Mesenchymal stem cell (in vitro differentiated cells and primary cell): ENCODE data around the gene TEAD1.

Experiments
- DNase-seq: peaks from one replicate; pipeline ENCODE4 v3.0.0-alpha.2; 2013
- H2AFZ ChIP-seq: one replicate; pipeline ENCODE4 v1.6.1; 2013; ENCODE audit warnings: low read depth, mild to moderate bottlenecking, control low read depth, inconsistent platforms, low read length, moderate library complexity
- H2AK5ac ChIP-seq: 2 replicates; pipeline ENCODE4 v1.6.1; 2013; ENCODE audit warnings: low read length, moderate library complexity, mild to moderate bottlenecking, inconsistent platforms; ENCODE audit not compliant: severe bottlenecking
- H2BK120ac ChIP-seq: one replicate; pipeline ENCODE4 v1.6.1; 2013; ENCODE audit warnings: low read depth, mild to moderate bottlenecking, inconsistent platforms, low read length, moderate library complexity
- H2BK12ac ChIP-seq, 2 experiments: one replicate each; pipeline ENCODE4 v1.6.1; 2013; ENCODE audit warnings: inconsistent platforms in 2 of 2, low read length in 2 of 2, mild to moderate bottlenecking in 2 of 2, moderate library complexity in 2 of 2, control low read depth in 1 of 2
- H2BK15ac ChIP-seq: one replicate; pipeline ENCODE4 v1.6.1; 2013; ENCODE audit warnings: mild to moderate bottlenecking, low read depth, inconsistent platforms; ENCODE audit not compliant: poor library complexity, severe bottlenecking
- H2BK5ac ChIP-seq: 2 replicates; pipeline ENCODE4 v1.6.1; 2013; ENCODE audit warnings: low read depth, mild to moderate bottlenecking, low read length, control low read depth, inconsistent platforms; ENCODE audit not compliant: poor library complexity, severe bottlenecking
- H3K14ac ChIP-seq, 2 experiments: one replicate each; pipeline ENCODE4 v1.6.1; 2013; ENCODE audit warnings: inconsistent platforms in 2 of 2, low read length in 2 of 2, control low read depth in 1 of 2, mild to moderate bottlenecking in 1 of 2, moderate library complexity in 1 of 2
- H3K18ac ChIP-seq, 2 experiments: one replicate each; pipeline ENCODE4 v1.6.1; 2013; ENCODE audit warnings: inconsistent platforms in 2 of 2, low read length in 2 of 2, control low read depth in 1 of 2, low read depth in 1 of 2, mild to moderate bottlenecking in 1 of 2
- H3K23ac ChIP-seq, 2 experiments: one replicate each; pipeline ENCODE4 v1.6.1; 2013; ENCODE audit warnings: inconsistent platforms in 2 of 2, low read length in 2 of 2, mild to moderate bottlenecking in 2 of 2, moderate library complexity in 2 of 2, control low read depth in 1 of 2
- H3K27ac ChIP-seq: 2 replicates; pipeline ENCODE4 v1.5.1; 2013; ENCODE audit warnings: mild to moderate bottlenecking, moderate library complexity, low read length, control low read depth, inconsistent platforms; ENCODE audit not compliant: poor library complexity, severe bottlenecking
- H3K27me3 ChIP-seq, 2 experiments: 2 replicates each; pipeline versions ENCODE4 v1.6.1 to v1.7.0; 2013; ENCODE audit warnings: low read length in 2 of 2, mild to moderate bottlenecking in 2 of 2, moderate library complexity in 2 of 2, control low read depth in 1 of 2, inconsistent platforms in 1 of 2; ENCODE audit not compliant: control insufficient read depth in 1 of 2, insufficient read depth in 1 of 2
- H3K36me3 ChIP-seq, 2 experiments: 2 replicates each; pipeline versions ENCODE4 v1.6.1 to v1.7.0; 2013; ENCODE audit warnings: low read length in 2 of 2, control low read depth in 1 of 2, inconsistent platforms in 1 of 2, low read depth in 1 of 2, mild to moderate bottlenecking in 1 of 2; ENCODE audit not compliant: insufficient read depth in 2 of 2, control insufficient read depth in 1 of 2
- H3K4ac ChIP-seq, 2 experiments: one replicate each; pipeline ENCODE4 v1.6.1; 2013; ENCODE audit warnings: inconsistent platforms in 2 of 2, low read length in 2 of 2, mild to moderate bottlenecking in 2 of 2, moderate library complexity in 2 of 2, control low read depth in 1 of 2, low read depth in 1 of 2
- H3K4me1 ChIP-seq: 2 replicates; pipeline ENCODE4 v1.6.1; 2013; ENCODE audit warnings: low read depth, low read length, control low read depth; ENCODE audit not compliant: control insufficient read depth, insufficient read depth
- H3K4me2 ChIP-seq: 2 replicates; pipeline ENCODE4 v1.6.1; 2013; ENCODE audit warnings: low read length, mild to moderate bottlenecking, inconsistent platforms; ENCODE audit not compliant: poor library complexity, severe bottlenecking
- H3K4me3 ChIP-seq, 2 experiments: 2 replicates each; pipeline versions ENCODE4 v1.5.1 to v1.7.0; 2013; ENCODE audit warnings: low read length in 2 of 2, mild to moderate bottlenecking in 2 of 2, control low read depth in 1 of 2, low read depth in 1 of 2; ENCODE audit not compliant: insufficient read depth in 1 of 2
- H3K79me1 ChIP-seq: replicated peaks from 2 replicates; pipeline ENCODE4 v1.6.1; 2013; ENCODE audit warnings: mild to moderate bottlenecking, control low read depth, low read length, inconsistent platforms; ENCODE audit not compliant: poor library complexity, severe bottlenecking
- H3K9ac ChIP-seq: 2 replicates; pipeline ENCODE4 v1.7.0; 2013; ENCODE audit warnings: mild to moderate bottlenecking, low read length, moderate library complexity
- H3K9me3 ChIP-seq: 2 replicates; pipeline ENCODE4 v1.7.0; 2013; ENCODE audit warnings: mild to moderate bottlenecking, low read length; ENCODE audit not compliant: control insufficient read depth
- H4K8ac ChIP-seq: one replicate; pipeline ENCODE4 v1.6.1; 2013; ENCODE audit warnings: inconsistent platforms, mild to moderate bottlenecking, low read length, moderate library complexity
- H4K91ac ChIP-seq: one replicate; pipeline ENCODE4 v1.6.1; 2013; ENCODE audit warnings: mild to moderate bottlenecking, low read length, inconsistent platforms
- WGBS: methylation state at CpG from one replicate; pipeline ENCODE4 v1.1.7; 2013; ENCODE audit warnings: mixed read lengths; 5-methylcytosine and 5-hydroxymethylcytosine counted together

TEAD1 gene

DNA sequence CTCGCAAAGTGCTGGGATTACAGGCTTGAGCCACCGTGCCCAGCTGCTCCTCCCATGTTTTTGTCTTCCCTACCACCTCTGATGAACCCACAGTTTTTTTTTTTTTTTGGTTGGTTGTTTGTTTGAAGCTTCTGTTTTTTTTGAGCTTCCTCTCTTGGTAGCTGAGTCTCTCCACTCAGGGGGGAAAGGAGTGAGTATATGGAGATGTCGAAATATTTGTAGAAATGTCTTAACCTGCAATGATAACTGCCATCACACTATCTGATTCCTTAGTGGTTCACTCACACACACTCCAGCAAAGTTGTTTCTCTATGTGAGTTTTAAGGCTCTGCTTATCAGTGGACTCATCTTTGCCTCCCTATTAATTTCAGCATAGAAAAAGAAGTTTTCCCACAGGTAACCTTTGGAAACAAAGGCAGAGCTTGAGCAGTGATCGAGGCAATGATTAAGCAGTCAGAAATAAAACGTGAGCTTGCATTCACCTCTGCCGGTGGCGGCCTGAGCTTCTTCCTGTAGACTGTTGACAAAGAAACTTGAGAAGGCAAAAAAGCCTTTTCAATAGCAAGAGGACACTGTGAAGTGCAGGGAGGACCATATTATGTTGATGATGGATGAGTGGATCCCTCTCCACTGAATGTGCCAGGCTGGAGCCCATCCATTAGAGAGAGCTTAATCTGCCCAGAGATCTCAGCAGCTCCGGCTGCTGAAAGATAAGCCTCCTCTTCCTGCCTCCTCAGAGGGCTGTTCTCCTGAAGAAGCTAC is 305.9 kb downstream of the TEAD1 start:
- Histone ChIP-seq H3K9me3 (peaks cover 4% of the 10 kb centered on the region), H3K18ac (no peak overlapping the region), H3K27me3 (peaks cover 0 to 36% of the 10 kb centered on the region in 2 experiments), H3K27ac (no peak overlapping the region), H3K4ac (no peak overlapping the region), H3K4me3 (no peak overlapping the region), H3K36me3 (no peaks in the 10 kb centered on the region), H3K23ac (no peak overlapping the region), H3K79me1 (no peaks in the 10 kb centered on the region), H3K4me2 (no peak overlapping the region), H2AK5ac (no peak overlapping the region), H2BK5ac (no peak overlapping the region), H2BK15ac (no peak overlapping the region), H4K91ac (no peak overlapping the region), H4K8ac (no peak overlapping the region), H2AFZ (no peak overlapping the region), H2BK12ac (no peak overlapping the region), H3K4me1 (peaks cover 4% of the 10 kb centered on the region), H3K9ac (no peak overlapping the region), H2BK120ac (no peak overlapping the region), H3K14ac (no peak overlapping the region)
- 59% methylated on average over 6 of the region's 8 CpGs for WGBS
- DNase-seq = no peak

DNA sequence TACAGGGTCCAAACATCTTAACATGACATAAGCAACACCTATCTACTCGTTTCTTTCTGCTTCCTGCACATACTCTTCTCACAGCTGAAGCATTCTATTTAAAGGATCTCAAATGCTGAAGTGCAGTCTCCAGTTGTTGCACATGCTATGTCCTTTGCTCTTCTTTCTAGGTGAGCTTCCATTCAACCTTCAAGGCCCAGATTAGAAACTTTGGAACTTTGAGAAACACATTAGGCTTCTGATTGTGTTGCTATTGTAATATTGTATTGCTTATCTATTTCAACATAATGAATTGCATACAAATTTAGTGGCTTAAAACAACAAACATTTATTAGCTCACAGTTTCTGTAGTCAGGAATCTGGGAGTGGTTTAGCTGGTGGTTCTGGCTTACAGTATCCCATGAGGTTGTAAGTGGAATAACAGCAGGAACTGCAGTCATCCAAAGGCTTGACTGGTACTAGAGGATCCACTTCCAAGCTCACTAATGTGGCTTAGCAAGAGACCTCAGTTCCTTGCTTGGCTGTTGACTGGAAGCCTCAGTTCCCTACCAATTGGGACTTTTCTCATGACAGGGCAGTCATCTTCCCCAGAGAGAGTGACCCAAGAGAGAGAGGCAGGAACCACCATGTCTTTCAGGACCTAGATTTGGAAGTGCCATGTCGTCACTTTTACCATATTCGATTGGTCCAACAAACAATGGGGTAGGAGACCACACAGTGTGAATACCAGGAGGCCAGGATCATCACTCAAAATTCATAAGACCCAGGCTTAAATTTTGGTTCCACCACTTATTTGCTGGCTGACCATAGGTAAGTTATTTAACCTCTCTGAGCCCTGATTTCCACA is 307.7 kb downstream of the TEAD1 start:
- H3K4ac ChIP-seq = no peak overlapping the region
- H2AK5ac ChIP-seq = no peak overlapping the region
- no peak overlapping the region for H2BK15ac ChIP-seq
- H3K4me3 ChIP-seq = no peak overlapping the region
- DNase-seq = no peak
- no peak overlapping the region for H2AFZ ChIP-seq
- no peak overlapping the region for H3K27ac ChIP-seq
- no peak overlapping the region for H4K91ac ChIP-seq
- no peak overlapping the region for H3K18ac ChIP-seq
- H4K8ac ChIP-seq = no peak overlapping the region
- no peak overlapping the region for H2BK5ac ChIP-seq
- no peak overlapping the region for H3K14ac ChIP-seq
- H3K4me2 ChIP-seq = no peak overlapping the region
- H3K36me3 ChIP-seq = no peaks in the 10 kb centered on the region
- H3K9ac ChIP-seq = no peak overlapping the region
- H3K79me1 ChIP-seq = no peaks in the 10 kb centered on the region
- H3K27me3 ChIP-seq = peaks cover 0 to 27% of the 10 kb centered on the region in 2 experiments
- no peak overlapping the region for H2BK12ac ChIP-seq
- H2BK120ac ChIP-seq = no peak overlapping the region
- no peaks in the 10 kb centered on the region for H3K9me3 ChIP-seq
- 74% methylated on average over 3 of the region's 3 CpGs for WGBS
- H3K23ac ChIP-seq = no peak overlapping the region
- H3K4me1 ChIP-seq = peaks cover 4% of the 10 kb centered on the region

GRCh38 chr11:12983336-12983735 is 309.1 kb downstream of the TEAD1 start:
- no peak overlapping the region for H4K91ac ChIP-seq
- H3K79me1 ChIP-seq = no peaks in the 10 kb centered on the region
- H3K4me3 ChIP-seq = no peak overlapping the region
- H2AK5ac ChIP-seq = no peak overlapping the region
- H3K14ac ChIP-seq = no peak overlapping the region
- no peaks in the 10 kb centered on the region for H3K9me3 ChIP-seq
- H3K27me3 ChIP-seq = peaks cover 0 to 27% of the 10 kb centered on the region in 2 experiments
- H3K23ac ChIP-seq = no peak overlapping the region
- no peak overlapping the region for H3K4ac ChIP-seq
- DNase-seq = no peak
- no peak overlapping the region for H3K9ac ChIP-seq
- H4K8ac ChIP-seq = no peak overlapping the region
- no peak overlapping the region for H2BK5ac ChIP-seq
- no peak overlapping the region for H2BK15ac ChIP-seq
- no peak overlapping the region for H3K27ac ChIP-seq
- H2BK120ac ChIP-seq = no peak overlapping the region
- H3K36me3 ChIP-seq = no peaks in the 10 kb centered on the region
- H3K4me1 ChIP-seq = peaks cover 4% of the 10 kb centered on the region
- no peak overlapping the region for H3K18ac ChIP-seq
- WGBS = 87% methylated on average over 7 of the region's 7 CpGs
- H2AFZ ChIP-seq = no peak overlapping the region
- H2BK12ac ChIP-seq = no peak overlapping the region
- no peak overlapping the region for H3K4me2 ChIP-seq

GRCh38 chr11:12986194-12986898 is 312.1 kb downstream of the TEAD1 start:
- no peak overlapping the region for H3K14ac ChIP-seq

More at GRCh38 chr11:12986194-12986898, 312.1 kb downstream of the TEAD1 start:
- Histone ChIP-seq H3K36me3 (no peaks in the 10 kb centered on the region), H2BK12ac (no peak overlapping the region), H2AFZ (no peak overlapping the region), H3K4me3 (no peak overlapping the region), H3K27ac (no peak overlapping the region), H3K79me1 (no peaks in the 10 kb centered on the region), H2BK15ac (no peak overlapping the region), H4K91ac (no peak overlapping the region), H3K4me2 (no peak overlapping the region), H3K9me3 (no peaks in the 10 kb centered on the region), H3K9ac (no peak overlapping the region), H3K4ac (no peak overlapping the region), H2BK5ac (no peak overlapping the region), H3K27me3 (peaks cover 0 to 13% of the 10 kb centered on the region in 2 experiments), H3K4me1 (no peaks in the 10 kb centered on the region), H2AK5ac (no peak overlapping the region), H3K23ac (no peak overlapping the region), H2BK120ac (no peak overlapping the region), H3K18ac (no peak overlapping the region), H4K8ac (no peak overlapping the region)
- WGBS = over 99% methylated on average over 6 of the region's 8 CpGs
- DNase-seq = no peak
